Neural cell (in vitro differentiated cells): Measurements from ENCODE around the gene SOX13.

ENCODE experiments used
- EZH2 ChIP-seq: fragments of 200-600, 300-800 bp; shearing (Covaris generic), sonication (generic); IDR thresholded peaks from 2 replicates; pipeline ENCODE4 v1.6.1; 2014; ENCODE audit warnings: antibody characterized with exemption, low read length, borderline replicate concordance, mild to moderate bottlenecking; ENCODE audit not compliant: insufficient read depth, poor library complexity, severe bottlenecking
- MXI1 ChIP-seq: fragments of 450-650 bp; conservative IDR thresholded peaks from 2 replicates; pipeline ENCODE4 v1.6.1; 2014; ENCODE audit warnings: antibody characterized with exemption, mild to moderate bottlenecking; ENCODE audit not compliant: poor library complexity, severe bottlenecking
- TF ChIP-seq, protein P1 (sequence below): fragments of 450-650 bp; IDR thresholded peaks from 2 replicates; pipeline ENCODE4 v1.5.1; 2014; ENCODE audit warnings: antibody characterized with exemption, mild to moderate bottlenecking, moderate library complexity; ENCODE audit not compliant: poor library complexity, severe bottlenecking

DNA sequence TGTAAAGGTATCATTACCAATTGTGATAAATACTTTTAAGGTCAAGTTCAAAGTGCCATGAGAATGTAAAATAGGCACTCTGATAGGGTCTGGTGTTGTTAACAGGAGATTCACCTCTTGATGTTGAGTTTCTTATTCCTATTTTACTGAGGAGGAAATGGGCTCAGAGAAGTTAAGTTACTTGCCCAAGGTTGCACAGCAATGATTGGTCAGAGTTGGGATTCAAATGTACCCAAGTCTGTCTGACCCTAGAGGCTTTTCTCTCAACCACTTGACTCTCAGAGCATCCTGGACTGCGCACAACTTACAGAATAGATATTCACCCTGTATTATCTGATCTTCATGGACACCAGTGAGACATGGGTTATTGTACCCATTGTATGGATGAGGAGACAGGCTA is 33.9 kb downstream of the SOX13 start:
- TF ChIP-seq MXI1 = no peak
- TF ChIP-seq, protein P1, sequence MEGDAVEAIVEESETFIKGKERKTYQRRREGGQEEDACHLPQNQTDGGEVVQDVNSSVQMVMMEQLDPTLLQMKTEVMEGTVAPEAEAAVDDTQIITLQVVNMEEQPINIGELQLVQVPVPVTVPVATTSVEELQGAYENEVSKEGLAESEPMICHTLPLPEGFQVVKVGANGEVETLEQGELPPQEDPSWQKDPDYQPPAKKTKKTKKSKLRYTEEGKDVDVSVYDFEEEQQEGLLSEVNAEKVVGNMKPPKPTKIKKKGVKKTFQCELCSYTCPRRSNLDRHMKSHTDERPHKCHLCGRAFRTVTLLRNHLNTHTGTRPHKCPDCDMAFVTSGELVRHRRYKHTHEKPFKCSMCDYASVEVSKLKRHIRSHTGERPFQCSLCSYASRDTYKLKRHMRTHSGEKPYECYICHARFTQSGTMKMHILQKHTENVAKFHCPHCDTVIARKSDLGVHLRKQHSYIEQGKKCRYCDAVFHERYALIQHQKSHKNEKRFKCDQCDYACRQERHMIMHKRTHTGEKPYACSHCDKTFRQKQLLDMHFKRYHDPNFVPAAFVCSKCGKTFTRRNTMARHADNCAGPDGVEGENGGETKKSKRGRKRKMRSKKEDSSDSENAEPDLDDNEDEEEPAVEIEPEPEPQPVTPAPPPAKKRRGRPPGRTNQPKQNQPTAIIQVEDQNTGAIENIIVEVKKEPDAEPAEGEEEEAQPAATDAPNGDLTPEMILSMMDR = no peak
- no peak for TF ChIP-seq EZH2
